Glutamatergic neuron (in vitro differentiated cells): ENCODE results near the gene COMMD3. TPM values are rescaled to one million over a fixed set of nuclear protein-coding genes. Genes with fewer than 3 reads are reported as not detected.

Experiments used
- DNase-seq: peaks from one replicate; pipeline ENCODE4 v3.0.0; 2022
- H3K27ac Mint-ChIP-seq: one replicate; pipeline ENCODE4 v1.8.0; 2020; ENCODE audit warnings: mild to moderate bottlenecking, mixed read lengths, inconsistent platforms; ENCODE audit not compliant: unreplicated experiment
- H3K27me3 Mint-ChIP-seq: one replicate; pipeline ENCODE4 v1.8.0; 2020; ENCODE audit warnings: mild to moderate bottlenecking, moderate library complexity, mixed read lengths, inconsistent platforms; ENCODE audit not compliant: unreplicated experiment
- H3K36me3 Mint-ChIP-seq: one replicate; pipeline ENCODE4 v1.8.0; 2020; ENCODE audit warnings: mild to moderate bottlenecking, mixed read lengths, inconsistent platforms; ENCODE audit not compliant: unreplicated experiment
- H3K4me1 Mint-ChIP-seq: one replicate; pipeline ENCODE4 v1.8.0; 2020; ENCODE audit warnings: mild to moderate bottlenecking, low read depth, mixed read lengths, inconsistent platforms; ENCODE audit not compliant: unreplicated experiment
- H3K4me3 Mint-ChIP-seq: one replicate; pipeline ENCODE4 v1.8.0; 2020; ENCODE audit warnings: mild to moderate bottlenecking, mixed read lengths, inconsistent platforms; ENCODE audit not compliant: unreplicated experiment
- H3K9me3 Mint-ChIP-seq: one replicate; pipeline ENCODE4 v1.8.0; 2020; ENCODE audit warnings: mild to moderate bottlenecking, moderate library complexity, mixed read lengths, inconsistent platforms; ENCODE audit not compliant: unreplicated experiment
- total RNA-seq: library from RNA; stranded (reverse); fragmentation: NEBNext Ultra II Directional; extraction: Animal tissue kit (Norgen Biotek cat#: 25700); gene quantifications from one replicate; pipeline ENCODE4 v1.2.1, GENCODE V29; 2021; ENCODE audit not compliant: unreplicated experiment
- TF ChIP-seq, protein P1 (sequence below): fragments of 200-600 bp; sonication (generic); IDR thresholded peaks from one replicate; pipeline ENCODE4 v1.5.0; 2021; ENCODE audit not compliant: partially characterized antibody, unreplicated experiment

Gene COMMD3
- total RNA-seq, 1 donor from 2014 or later = 31.7 TPM

DNA sequence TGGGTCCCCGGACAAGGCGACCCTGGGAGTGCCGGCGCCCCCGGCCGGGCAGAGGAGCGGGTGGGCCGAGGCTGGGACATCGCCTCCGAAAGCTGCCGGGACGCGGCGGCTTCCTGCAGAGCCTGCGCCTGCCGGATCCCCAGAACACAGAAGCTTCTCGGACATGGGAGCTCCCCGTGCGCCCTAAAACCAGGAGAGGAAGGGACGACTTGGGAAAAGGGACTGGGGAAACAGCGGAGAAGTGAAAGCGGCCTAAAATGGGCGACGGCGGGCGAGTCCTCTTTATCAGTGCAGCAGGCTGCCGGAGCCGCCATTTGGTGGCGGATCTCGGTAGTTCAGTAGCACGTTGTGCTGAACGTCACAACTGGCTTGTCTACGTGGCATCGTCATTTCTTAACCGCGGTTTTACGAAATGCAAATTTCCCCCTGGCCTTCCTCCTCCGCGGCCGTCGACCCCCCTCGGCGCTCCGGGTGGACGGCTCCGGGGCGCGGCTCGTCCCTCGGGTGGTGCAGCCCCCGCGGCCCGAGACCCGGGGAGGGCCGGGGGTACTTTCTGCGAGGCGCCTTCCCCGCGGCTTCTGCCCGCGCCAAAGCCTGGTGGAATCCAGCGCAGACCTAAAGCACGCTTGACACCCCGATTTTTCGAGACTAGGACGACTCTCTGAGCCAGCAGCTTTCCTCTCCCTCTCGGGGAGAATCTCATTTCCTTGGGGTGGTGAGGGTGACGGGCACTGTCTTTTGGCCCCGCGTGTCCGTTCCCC, 19.2 kb downstream of the COMMD3 start:
- H3K4me1 Mint-ChIP-seq = peaks cover 1% of the 10 kb centered on the region
- peak overlapping the region; percentile 42 for H3K4me3 Mint-ChIP-seq
- TF ChIP-seq, protein P1, sequence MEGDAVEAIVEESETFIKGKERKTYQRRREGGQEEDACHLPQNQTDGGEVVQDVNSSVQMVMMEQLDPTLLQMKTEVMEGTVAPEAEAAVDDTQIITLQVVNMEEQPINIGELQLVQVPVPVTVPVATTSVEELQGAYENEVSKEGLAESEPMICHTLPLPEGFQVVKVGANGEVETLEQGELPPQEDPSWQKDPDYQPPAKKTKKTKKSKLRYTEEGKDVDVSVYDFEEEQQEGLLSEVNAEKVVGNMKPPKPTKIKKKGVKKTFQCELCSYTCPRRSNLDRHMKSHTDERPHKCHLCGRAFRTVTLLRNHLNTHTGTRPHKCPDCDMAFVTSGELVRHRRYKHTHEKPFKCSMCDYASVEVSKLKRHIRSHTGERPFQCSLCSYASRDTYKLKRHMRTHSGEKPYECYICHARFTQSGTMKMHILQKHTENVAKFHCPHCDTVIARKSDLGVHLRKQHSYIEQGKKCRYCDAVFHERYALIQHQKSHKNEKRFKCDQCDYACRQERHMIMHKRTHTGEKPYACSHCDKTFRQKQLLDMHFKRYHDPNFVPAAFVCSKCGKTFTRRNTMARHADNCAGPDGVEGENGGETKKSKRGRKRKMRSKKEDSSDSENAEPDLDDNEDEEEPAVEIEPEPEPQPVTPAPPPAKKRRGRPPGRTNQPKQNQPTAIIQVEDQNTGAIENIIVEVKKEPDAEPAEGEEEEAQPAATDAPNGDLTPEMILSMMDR = no peak
- peaks cover 23% of the 10 kb centered on the region for H3K27me3 Mint-ChIP-seq
- no peak overlapping the region for H3K27ac Mint-ChIP-seq
- H3K9me3 Mint-ChIP-seq = peaks cover 11% of the 10 kb centered on the region
- DNase-seq = peak; percentile 55
- H3K36me3 Mint-ChIP-seq = peaks cover 4% of the 10 kb centered on the region

DNA sequence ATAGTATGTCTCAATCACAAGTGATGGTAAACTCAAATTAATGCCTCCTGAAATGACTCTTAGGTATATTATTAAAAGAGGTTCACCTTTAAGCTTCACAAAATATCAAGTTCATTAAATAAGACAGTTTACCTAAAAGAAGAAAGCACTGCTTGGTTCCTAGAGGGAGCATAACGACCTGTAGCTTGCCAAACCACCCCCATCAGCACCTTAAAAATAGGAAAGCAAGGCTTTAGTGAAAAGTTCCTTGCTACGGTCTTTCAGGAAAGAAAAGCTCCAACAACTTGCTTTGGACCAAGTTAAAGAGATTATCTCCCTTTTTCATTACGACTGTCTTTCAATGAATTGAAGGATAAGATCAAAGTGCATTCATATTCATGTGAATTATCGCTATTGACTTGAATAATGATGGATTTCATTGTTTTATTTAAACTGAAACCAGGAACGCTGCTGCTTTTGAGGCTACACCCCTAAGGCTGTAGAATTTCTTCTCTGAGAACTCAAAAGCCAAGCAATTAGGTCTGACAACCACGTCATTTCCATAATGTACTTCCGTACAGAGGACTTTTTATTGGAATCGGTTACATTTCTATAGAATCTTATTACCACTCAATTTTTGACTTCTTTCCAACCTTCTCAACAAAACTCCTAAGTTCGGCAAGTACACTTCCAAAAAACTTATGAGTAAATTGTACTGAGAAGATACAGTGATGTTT, 22.2 kb downstream of the COMMD3 start:
- Mint-ChIP-seq H3K27me3 (peaks cover 22% of the 10 kb centered on the region), H3K4me3 (no peak overlapping the region), H3K36me3 (peaks cover 4% of the 10 kb centered on the region), H3K4me1 (peaks cover 1% of the 10 kb centered on the region), H3K27ac (no peak overlapping the region), H3K9me3 (peaks cover 13% of the 10 kb centered on the region)
- TF ChIP-seq, protein P1 = no peak
- no peak for DNase-seq

- Mint-ChIP-seq H3K4me3 (no peak overlapping the region), H3K4me1 (peaks cover 1% of the 10 kb centered on the region), H3K36me3 (no peaks in the 10 kb centered on the region), H3K9me3 (peaks cover 10% of the 10 kb centered on the region), H3K27ac (no peak overlapping the region), H3K27me3 (peaks cover 19% of the 10 kb centered on the region)
- no peak for DNase-seq
- TF ChIP-seq, protein P1 = no peak
Measured at GRCh38 chr10:22338931-22339330, 22.7 kb downstream of the COMMD3 start.

- TF ChIP-seq, protein P1 = no peak
- Mint-ChIP-seq H3K9me3 (peaks cover 10% of the 10 kb centered on the region), H3K27me3 (peaks cover 25% of the 10 kb centered on the region), H3K4me3 (peak overlapping the region; percentile 89), H3K4me1 (peaks cover 1% of the 10 kb centered on the region), H3K36me3 (peaks cover 4% of the 10 kb centered on the region), H3K27ac (no peak overlapping the region)
- DNase-seq = no peak
Measured at GRCh38 chr10:22339761-22340328, 23.7 kb downstream of the COMMD3 start.
